Neuron (in vitro differentiated cells): ENCODE measurements around the gene DIAPH1.

Experiments used
- H2AFZ ChIP-seq: one replicate; pipeline ENCODE4 v1.6.1; 2013; ENCODE audit warnings: low read depth, mild to moderate bottlenecking, inconsistent platforms, low read length, moderate library complexity
- H3K27me3 ChIP-seq: one replicate; pipeline ENCODE4 v1.6.1; 2013; ENCODE audit warnings: low read length; ENCODE audit not compliant: insufficient read depth
- H3K36me3 ChIP-seq: one replicate; pipeline ENCODE4 v1.6.1; 2013; ENCODE audit warnings: low read length; ENCODE audit not compliant: insufficient read depth
- H3K4me1 ChIP-seq: one replicate; pipeline ENCODE4 v1.6.1; 2013; ENCODE audit warnings: low read length; ENCODE audit not compliant: insufficient read depth
- H3K4me3 ChIP-seq: 2 replicates; pipeline ENCODE4 v1.5.1; 2013; ENCODE audit warnings: mild to moderate bottlenecking, low read length, moderate library complexity
- H3K9me3 ChIP-seq: one replicate; pipeline ENCODE4 v1.6.1; 2013; ENCODE audit warnings: low read length

The DIAPH1 gene

GRCh38 chr5:141527426-141527825 is 91.4 kb downstream of the DIAPH1 start:
- H3K4me1 ChIP-seq = peaks cover 13% of the 10 kb centered on the region
- H3K27me3 ChIP-seq = no peaks in the 10 kb centered on the region
- H3K4me3 ChIP-seq = no peak overlapping the region
- no peaks in the 10 kb centered on the region for H3K9me3 ChIP-seq
- H3K36me3 ChIP-seq = peaks cover 52% of the 10 kb centered on the region
- H2AFZ ChIP-seq = no peak overlapping the region

- H3K36me3 ChIP-seq = peaks cover 50% of the 10 kb centered on the region
- H3K9me3 ChIP-seq = no peaks in the 10 kb centered on the region
- H2AFZ ChIP-seq = no peak overlapping the region
- peaks cover 29% of the 10 kb centered on the region for H3K4me1 ChIP-seq
- H3K4me3 ChIP-seq = no peak overlapping the region
- no peaks in the 10 kb centered on the region for H3K27me3 ChIP-seq
These were observed 93.1 kb downstream of the DIAPH1 start for GRCh38 chr5:141525653-141526052.

GRCh38 chr5:141524604-141525597 is 93.9 kb downstream of the DIAPH1 start:
- H3K9me3 ChIP-seq = no peaks in the 10 kb centered on the region

GRCh38 chr5:141523991-141524390 is 94.8 kb downstream of the DIAPH1 start:
- Histone ChIP-seq H3K4me3 (no peak overlapping the region), H3K9me3 (no peaks in the 10 kb centered on the region), H3K36me3 (peaks cover 47% of the 10 kb centered on the region), H3K27me3 (no peaks in the 10 kb centered on the region), H3K4me1 (peaks cover 32% of the 10 kb centered on the region), H2AFZ (no peak overlapping the region)

More at GRCh38 chr5:141524604-141525597, 93.9 kb downstream of the DIAPH1 start:
- Histone ChIP-seq H3K4me1 (peaks cover 32% of the 10 kb centered on the region), H3K27me3 (no peaks in the 10 kb centered on the region), H3K4me3 (no peak overlapping the region), H3K36me3 (peaks cover 50% of the 10 kb centered on the region), H2AFZ (no peak overlapping the region)

- no peak overlapping the region for H3K4me3 ChIP-seq
- H3K9me3 ChIP-seq = no peaks in the 10 kb centered on the region
- H2AFZ ChIP-seq = no peak overlapping the region
- peaks cover 41% of the 10 kb centered on the region for H3K36me3 ChIP-seq
- H3K27me3 ChIP-seq = no peaks in the 10 kb centered on the region
- peaks cover 32% of the 10 kb centered on the region for H3K4me1 ChIP-seq
These were observed 96.5 kb downstream of the DIAPH1 start for GRCh38 chr5:141522301-141522700.

- no peak overlapping the region for H2AFZ ChIP-seq
- H3K4me1 ChIP-seq = peaks cover 32% of the 10 kb centered on the region
- peaks cover 39% of the 10 kb centered on the region for H3K36me3 ChIP-seq
- no peaks in the 10 kb centered on the region for H3K9me3 ChIP-seq
- H3K4me3 ChIP-seq = no peak overlapping the region
- H3K27me3 ChIP-seq = no peaks in the 10 kb centered on the region
These were observed 97.5 kb downstream of the DIAPH1 start for GRCh38 chr5:141521244-141521781.

GRCh38 chr5:141519605-141520565 is 98.9 kb downstream of the DIAPH1 start:
- no peaks in the 10 kb centered on the region for H3K9me3 ChIP-seq
- no peak overlapping the region for H2AFZ ChIP-seq
- peaks cover 34% of the 10 kb centered on the region for H3K4me1 ChIP-seq
- no peak overlapping the region for H3K4me3 ChIP-seq
- H3K36me3 ChIP-seq = peaks cover 35% of the 10 kb centered on the region
- no peaks in the 10 kb centered on the region for H3K27me3 ChIP-seq

- H3K4me3 ChIP-seq = no peak overlapping the region
- H3K27me3 ChIP-seq = no peaks in the 10 kb centered on the region
- peaks cover 29% of the 10 kb centered on the region for H3K36me3 ChIP-seq
- no peak overlapping the region for H2AFZ ChIP-seq
- no peaks in the 10 kb centered on the region for H3K9me3 ChIP-seq
- peaks cover 39% of the 10 kb centered on the region for H3K4me1 ChIP-seq
These were observed 100.2 kb downstream of the DIAPH1 start for GRCh38 chr5:141518618-141519015.

GRCh38 chr5:141517880-141518617 is 100.8 kb downstream of the DIAPH1 start:
- H3K36me3 ChIP-seq = peaks cover 29% of the 10 kb centered on the region
- no peak overlapping the region for H2AFZ ChIP-seq
- no peak overlapping the region for H3K4me3 ChIP-seq
- no peaks in the 10 kb centered on the region for H3K27me3 ChIP-seq
- H3K4me1 ChIP-seq = peaks cover 43% of the 10 kb centered on the region
- no peaks in the 10 kb centered on the region for H3K9me3 ChIP-seq

- Histone ChIP-seq H3K4me1 (peaks cover 49% of the 10 kb centered on the region), H3K27me3 (no peaks in the 10 kb centered on the region), H2AFZ (no peak overlapping the region), H3K4me3 (no peak overlapping the region), H3K9me3 (no peaks in the 10 kb centered on the region), H3K36me3 (peaks cover 28% of the 10 kb centered on the region)
These were observed 101.5 kb downstream of the DIAPH1 start for GRCh38 chr5:141517312-141517711.

GRCh38 chr5:141516672-141517025 is 102.2 kb downstream of the DIAPH1 start:
- H3K36me3 ChIP-seq = peaks cover 29% of the 10 kb centered on the region

GRCh38 chr5:141515946-141516671 is 102.7 kb downstream of the DIAPH1 start:
- Histone ChIP-seq H3K36me3 (peaks cover 34% of the 10 kb centered on the region), H3K4me1 (peaks cover 37% of the 10 kb centered on the region), H3K9me3 (peaks cover 2% of the 10 kb centered on the region), H2AFZ (no peak overlapping the region), H3K4me3 (no peak overlapping the region), H3K27me3 (no peaks in the 10 kb centered on the region)

More at GRCh38 chr5:141516672-141517025, 102.2 kb downstream of the DIAPH1 start:
- Histone ChIP-seq H3K4me1 (peaks cover 42% of the 10 kb centered on the region), H2AFZ (no peak overlapping the region), H3K27me3 (no peaks in the 10 kb centered on the region), H3K4me3 (no peak overlapping the region), H3K9me3 (no peaks in the 10 kb centered on the region)
